HEK293 (cell line): Measurements from ENCODE around the gene HMX1.

Experiments used
- CTCF ChIA-PET: fragments of 350-600 bp; formaldehyde crosslinking; extraction: SDS; loops from one replicate; lab custom pipeline; 2021; ENCODE audit warnings: antibody characterized with exemption; lab: Yijun Ruan, JAX
- POLR2A ChIA-PET: fragments of 300-600 bp; formaldehyde crosslinking; extraction: SDS; loops from one replicate; lab custom pipeline; 2020; ENCODE audit warnings: antibody characterized with exemption, inconsistent platforms; lab: Yijun Ruan, JAX
- H3K27ac ChIP-seq: fragments of 200-500 bp; sonication (Bioruptor generic); 2 replicates; pipeline ENCODE4 v1.5.1; 2014; ENCODE audit warnings: low read depth, low read length, control low read depth, inconsistent platforms; ENCODE audit errors: extremely low read depth
- H3K36me3 ChIP-seq, 2 experiments: fragments of 200-500 bp in 1 of 2; sonication (Bioruptor generic) in 1 of 2; 1 replicate in 1 of 2; 2 replicates in 1 of 2; pipeline ENCODE4 v1.5.1; 2014 to 2017; ENCODE audit warnings: inconsistent platforms in 2 of 2, low read length in 2 of 2; ENCODE audit not compliant: control insufficient read depth in 2 of 2, insufficient read depth in 1 of 2
- H3K4me1 ChIP-seq: fragments of 200-500 bp; sonication (Bioruptor generic); 2 replicates; pipeline ENCODE4 v1.5.1; 2014; ENCODE audit warnings: mild to moderate bottlenecking, low read length, inconsistent platforms; ENCODE audit not compliant: control insufficient read depth, insufficient read depth
- H3K4me3 ChIP-seq: 2 replicates; pipeline ENCODE4 v1.5.1; 2011; ENCODE audit warnings: low read depth, mild to moderate bottlenecking, control low read depth, low read length, moderate library complexity
- H3K9me3 ChIP-seq: fragments of 200-500 bp; sonication (Bioruptor generic); 2 replicates; pipeline ENCODE4 v1.5.1; 2014; ENCODE audit warnings: low read depth, low read length, inconsistent platforms; ENCODE audit not compliant: control insufficient read depth, insufficient read depth
- EGR2 ChIP-seq: fragments of 450-650 bp; formaldehyde crosslinking; IDR thresholded peaks from 2 replicates; pipeline ENCODE4 v1.5.1; 2016; ENCODE audit warnings: low read depth, missing biosample characterization, missing genetic modification characterization
- HOXD13 ChIP-seq: sonication (generic); formaldehyde crosslinking; IDR thresholded peaks from 2 replicates; pipeline ENCODE4 v1.8.0; 2022; ENCODE audit warnings: missing genetic modification reagents, borderline replicate concordance
- IKZF3 ChIP-seq: fragments of 450-650 bp; IDR thresholded peaks from 2 replicates; pipeline ENCODE4 v1.5.0; 2018; ENCODE audit warnings: missing biosample characterization, mild to moderate bottlenecking, missing genetic modification characterization, moderate library complexity
- PATZ1 ChIP-seq: fragments of 450-650 bp; formaldehyde crosslinking; IDR thresholded peaks from 2 replicates; pipeline ENCODE4 v1.5.1; 2016; ENCODE audit warnings: missing biosample characterization, missing genetic modification characterization
- SCRT1 ChIP-seq: fragments of 450-650 bp; formaldehyde crosslinking; IDR thresholded peaks from 2 replicates; pipeline ENCODE4 v1.5.1; 2016; ENCODE audit warnings: missing biosample characterization, missing genetic modification characterization, borderline replicate concordance
- WT1 ChIP-seq: fragments of 450-650 bp; formaldehyde crosslinking; IDR thresholded peaks from 2 replicates; pipeline ENCODE4 v1.5.1; 2016; ENCODE audit warnings: missing biosample characterization, missing genetic modification characterization
- ZBTB21 ChIP-seq: fragments of 450-650 bp; formaldehyde crosslinking; IDR thresholded peaks from 2 replicates; pipeline ENCODE4 v1.5.1; 2017; ENCODE audit warnings: missing biosample characterization, missing genetic modification characterization
- ZBTB26 ChIP-seq: fragments of 450-650 bp; formaldehyde crosslinking; optimal IDR thresholded peaks from 2 replicates; pipeline ENCODE3; 2016; ENCODE audit warnings: missing biosample characterization, mild to moderate bottlenecking, missing genetic modification characterization
- ZNF10 ChIP-seq: fragments of 450-650 bp; formaldehyde crosslinking; IDR thresholded peaks from 2 replicates; pipeline ENCODE4 v1.5.1; 2017; ENCODE audit warnings: missing biosample characterization, missing genetic modification characterization
- ZNF132 ChIP-seq: fragments of 450-650 bp; formaldehyde crosslinking; IDR thresholded peaks from 2 replicates; pipeline ENCODE4 v1.5.1; 2017; ENCODE audit warnings: missing biosample characterization, missing genetic modification characterization, borderline replicate concordance
- ZNF354C ChIP-seq: fragments of 450-650 bp; formaldehyde crosslinking; IDR thresholded peaks from 2 replicates; pipeline ENCODE4 v1.5.1; 2016; ENCODE audit warnings: missing biosample characterization, missing genetic modification characterization, low read depth, borderline replicate concordance
- ZNF366 ChIP-seq: fragments of 450-650 bp; formaldehyde crosslinking; conservative IDR thresholded peaks from 2 replicates; pipeline ENCODE4 v1.5.1; 2016; ENCODE audit warnings: missing biosample characterization, missing genetic modification characterization
- ZNF433 ChIP-seq: fragments of 450-650 bp; formaldehyde crosslinking; IDR thresholded peaks from 2 replicates; pipeline ENCODE4 v1.5.1; 2016; ENCODE audit warnings: missing biosample characterization, missing genetic modification characterization, low read depth
- ZNF501 ChIP-seq: fragments of 450-650 bp; formaldehyde crosslinking; IDR thresholded peaks from 2 replicates; pipeline ENCODE4 v1.5.1; 2016; ENCODE audit warnings: missing biosample characterization, missing genetic modification characterization
- ZNF558 ChIP-seq: fragments of 450-650 bp; formaldehyde crosslinking; IDR thresholded peaks from 2 replicates; pipeline ENCODE4 v1.5.1; 2016; ENCODE audit warnings: missing biosample characterization, missing genetic modification characterization
- ZNF830 ChIP-seq: fragments of 450-650 bp; IDR thresholded peaks from 2 replicates; pipeline ENCODE4 v1.5.0; 2018; ENCODE audit warnings: missing biosample characterization, missing genetic modification characterization, low read depth, mild to moderate bottlenecking, moderate library complexity
- ZSCAN23 ChIP-seq: fragments of 450-650 bp; formaldehyde crosslinking; IDR thresholded peaks from 2 replicates; pipeline ENCODE4 v1.5.1; 2016; ENCODE audit warnings: missing biosample characterization, missing genetic modification characterization
- ZXDB ChIP-seq: fragments of 450-650 bp; formaldehyde crosslinking; IDR thresholded peaks from 2 replicates; pipeline ENCODE4 v1.5.1; 2016; ENCODE audit warnings: missing biosample characterization, missing genetic modification characterization
- TF ChIP-seq, protein P1 (sequence below): fragments of 450-650 bp; formaldehyde crosslinking; IDR thresholded peaks from 2 replicates; pipeline ENCODE4 v1.5.1; 2017; ENCODE audit warnings: missing biosample characterization, mild to moderate bottlenecking, missing genetic modification characterization, moderate library complexity
- TF ChIP-seq, protein P2 (sequence below): fragments of 450-650 bp; formaldehyde crosslinking; IDR thresholded peaks from 2 replicates; pipeline ENCODE4 v1.5.1; 2017; ENCODE audit warnings: missing biosample characterization, missing genetic modification characterization
- TF ChIP-seq, protein P3 (sequence below): fragments of 450-650 bp; formaldehyde crosslinking; IDR thresholded peaks from 2 replicates; pipeline ENCODE4 v1.5.1; 2016; ENCODE audit warnings: missing biosample characterization, missing genetic modification characterization
- TF ChIP-seq, protein P4 (sequence below): fragments of 450-650 bp; IDR thresholded peaks from 2 replicates; pipeline ENCODE4 v1.5.1; 2018; ENCODE audit warnings: missing biosample characterization, missing genetic modification characterization

The HMX1 gene

DNA sequence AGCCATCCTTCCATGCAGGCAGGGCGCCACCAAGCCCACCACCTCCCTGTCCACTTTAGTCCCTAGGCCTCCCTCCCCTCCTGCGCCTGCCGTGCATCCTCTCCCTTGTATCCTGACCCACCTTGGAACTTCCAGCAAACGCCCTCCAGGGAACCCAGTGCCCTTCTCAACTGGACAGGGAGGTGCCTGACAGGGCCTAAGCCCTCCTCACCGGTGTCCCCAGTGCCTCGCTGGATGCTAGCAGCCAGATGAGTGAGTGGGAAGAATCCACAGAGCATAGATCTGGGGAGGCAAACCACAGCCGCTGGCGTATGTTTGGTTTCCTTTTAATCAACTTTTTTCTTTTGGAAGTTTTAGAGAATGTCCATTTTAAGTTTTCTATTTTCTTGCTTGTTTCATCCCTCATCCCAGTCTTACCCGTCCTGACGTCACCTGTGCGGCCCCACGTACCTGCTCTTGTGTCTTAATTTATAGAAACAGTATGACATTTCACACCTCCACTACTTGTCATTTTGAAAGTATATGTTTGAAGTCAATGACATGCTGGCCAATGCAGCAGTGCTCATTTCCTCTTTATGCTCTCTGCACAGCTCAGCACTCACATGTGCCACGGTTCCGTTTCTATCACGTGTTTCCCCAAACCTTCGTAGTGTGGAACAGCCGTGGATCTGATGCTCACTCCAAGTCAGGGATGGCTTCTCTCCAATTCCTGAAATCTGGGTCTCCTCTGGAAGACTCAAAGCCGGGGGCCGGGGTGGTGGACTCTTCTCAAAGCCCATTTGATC lies 3.4 kb upstream of the HMX1 start:
- H3K4me3 ChIP-seq, result no peak overlapping the region
- POLR2A ChIA-PET, result interaction anchor here (0.6 kb wide), 1 partner anchor 21 kb away, joined by 6 read pairs; no protein-coding TSS in a partner anchor
- CTCF ChIA-PET, result no interaction called here

DNA sequence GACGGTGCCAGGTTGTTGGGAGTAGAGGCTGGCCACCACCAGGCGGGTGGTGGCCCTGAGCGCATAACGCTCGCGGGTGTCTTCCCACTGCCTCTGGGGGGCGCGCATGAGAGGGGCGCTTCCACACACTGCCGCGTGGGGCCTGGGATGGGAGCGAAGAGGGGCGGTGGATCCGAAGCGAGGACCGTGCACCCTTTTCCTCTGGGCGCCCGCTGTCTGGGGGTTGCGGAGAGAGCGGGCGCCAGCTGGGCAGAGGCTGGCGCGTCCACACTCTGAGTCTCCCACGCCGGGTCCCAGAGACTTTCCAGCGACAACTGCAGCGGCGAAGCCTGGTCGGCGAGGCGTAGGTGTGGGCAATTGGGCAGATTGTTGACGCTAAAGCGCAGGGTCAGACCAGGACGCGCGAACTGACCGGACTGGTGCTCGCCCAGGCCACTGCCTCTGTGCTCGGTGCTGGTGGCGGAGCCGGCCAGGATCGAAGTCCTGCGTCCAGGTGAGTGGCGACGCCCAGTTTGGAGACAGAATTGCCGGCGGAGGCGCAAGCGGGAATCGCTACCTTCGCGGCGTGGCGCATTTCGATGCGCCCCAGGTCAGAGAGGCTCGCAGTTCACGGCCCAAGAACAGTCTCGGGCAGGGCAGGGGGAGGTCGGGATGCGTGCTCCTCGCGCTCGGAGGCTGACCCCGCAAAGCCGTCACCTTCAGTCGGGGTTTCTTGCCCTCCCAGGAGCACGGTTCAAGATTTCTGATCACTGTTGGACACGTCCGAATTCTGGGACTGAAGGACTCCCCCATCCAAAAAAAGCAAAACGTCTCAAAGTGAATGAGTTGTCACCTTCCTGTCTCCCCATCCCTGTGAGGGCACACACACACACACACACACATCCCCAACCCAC lies 2.6 kb upstream of the HMX1 start:
- peaks cover 0 to 3% of the 10 kb centered on the region in 2 experiments; a peak in 1 of 3 replicates for H3K36me3 ChIP-seq
- ChIA-PET POLR2A (no interaction called here), CTCF (no interaction called here)
- no peaks in the 10 kb centered on the region for H3K9me3 ChIP-seq
- H3K27ac ChIP-seq, result no peak overlapping the region
- no peaks in the 10 kb centered on the region for H3K4me1 ChIP-seq
- H3K4me3 ChIP-seq, result no peak overlapping the region
- TF ChIP-seq EGR2 (tag by site-specific recombination) (no peak), ZXDB (tag by site-specific recombination) (no peak), ZNF558 (tag by site-specific recombination) (no peak), ZNF10 (tag by site-specific recombination) (no peak), ZBTB26 (no peak), ZNF366 (tag by site-specific recombination) (no peak)
- TF ChIP-seq, protein P1, sequence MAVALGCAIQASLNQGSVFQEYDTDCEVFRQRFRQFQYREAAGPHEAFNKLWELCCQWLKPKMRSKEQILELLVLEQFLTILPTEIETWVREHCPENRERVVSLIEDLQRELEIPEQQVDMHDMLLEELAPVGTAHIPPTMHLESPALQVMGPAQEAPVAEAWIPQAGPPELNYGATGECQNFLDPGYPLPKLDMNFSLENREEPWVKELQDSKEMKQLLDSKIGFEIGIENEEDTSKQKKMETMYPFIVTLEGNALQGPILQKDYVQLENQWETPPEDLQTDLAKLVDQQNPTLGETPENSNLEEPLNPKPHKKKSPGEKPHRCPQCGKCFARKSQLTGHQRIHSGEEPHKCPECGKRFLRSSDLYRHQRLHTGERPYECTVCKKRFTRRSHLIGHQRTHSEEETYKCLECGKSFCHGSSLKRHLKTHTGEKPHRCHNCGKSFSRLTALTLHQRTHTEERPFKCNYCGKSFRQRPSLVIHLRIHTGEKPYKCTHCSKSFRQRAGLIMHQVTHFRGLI (tag by site-specific recombination), result no peak
- TF ChIP-seq, protein P2, sequence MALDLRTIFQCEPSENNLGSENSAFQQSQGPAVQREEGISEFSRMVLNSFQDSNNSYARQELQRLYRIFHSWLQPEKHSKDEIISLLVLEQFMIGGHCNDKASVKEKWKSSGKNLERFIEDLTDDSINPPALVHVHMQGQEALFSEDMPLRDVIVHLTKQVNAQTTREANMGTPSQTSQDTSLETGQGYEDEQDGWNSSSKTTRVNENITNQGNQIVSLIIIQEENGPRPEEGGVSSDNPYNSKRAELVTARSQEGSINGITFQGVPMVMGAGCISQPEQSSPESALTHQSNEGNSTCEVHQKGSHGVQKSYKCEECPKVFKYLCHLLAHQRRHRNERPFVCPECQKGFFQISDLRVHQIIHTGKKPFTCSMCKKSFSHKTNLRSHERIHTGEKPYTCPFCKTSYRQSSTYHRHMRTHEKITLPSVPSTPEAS (tag by site-specific recombination), result no peak
- TF ChIP-seq, protein P3, sequence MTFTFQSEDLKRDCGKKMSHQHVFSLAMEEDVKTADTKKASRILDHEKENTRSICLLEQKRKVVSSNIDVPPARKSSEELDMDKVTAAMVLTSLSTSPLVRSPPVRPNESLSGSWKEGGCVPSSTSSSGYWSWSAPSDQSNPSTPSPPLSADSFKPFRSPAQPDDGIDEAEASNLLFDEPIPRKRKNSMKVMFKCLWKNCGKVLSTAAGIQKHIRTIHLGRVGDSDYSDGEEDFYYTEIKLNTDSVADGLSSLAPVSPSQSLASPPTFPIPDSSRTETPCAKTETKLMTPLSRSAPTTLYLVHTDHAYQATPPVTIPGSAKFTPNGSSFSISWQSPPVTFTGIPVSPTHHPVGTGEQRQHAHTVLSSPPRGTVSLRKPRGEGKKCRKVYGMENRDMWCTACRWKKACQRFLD, result no peak

More for the DNA sequence above, 3.4 kb upstream of the HMX1 start:
- TF ChIP-seq SCRT1 (tag by site-specific recombination) (no peak), ZNF830 (tag by site-specific recombination) (no peak), ZNF433 (tag by site-specific recombination) (no peak), ZBTB21 (no peak), HOXD13 (CRISPR knock-in tag) (no peak), ZSCAN23 (no peak), ZNF354C (tag by site-specific recombination) (no peak), ZNF501 (tag by site-specific recombination) (no peak), WT1 (no peak), PATZ1 (tag by site-specific recombination) (no peak), ZBTB26 (no peak), IKZF3 (tag by site-specific recombination) (no peak), ZNF132 (no peak)
- TF ChIP-seq, protein P4, sequence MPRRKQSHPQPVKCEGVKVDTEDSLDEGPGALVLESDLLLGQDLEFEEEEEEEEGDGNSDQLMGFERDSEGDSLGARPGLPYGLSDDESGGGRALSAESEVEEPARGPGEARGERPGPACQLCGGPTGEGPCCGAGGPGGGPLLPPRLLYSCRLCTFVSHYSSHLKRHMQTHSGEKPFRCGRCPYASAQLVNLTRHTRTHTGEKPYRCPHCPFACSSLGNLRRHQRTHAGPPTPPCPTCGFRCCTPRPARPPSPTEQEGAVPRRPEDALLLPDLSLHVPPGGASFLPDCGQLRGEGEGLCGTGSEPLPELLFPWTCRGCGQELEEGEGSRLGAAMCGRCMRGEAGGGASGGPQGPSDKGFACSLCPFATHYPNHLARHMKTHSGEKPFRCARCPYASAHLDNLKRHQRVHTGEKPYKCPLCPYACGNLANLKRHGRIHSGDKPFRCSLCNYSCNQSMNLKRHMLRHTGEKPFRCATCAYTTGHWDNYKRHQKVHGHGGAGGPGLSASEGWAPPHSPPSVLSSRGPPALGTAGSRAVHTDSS (tag by site-specific recombination), result no peak
- no peaks in the 10 kb centered on the region for H3K4me1 ChIP-seq
- no peaks in the 10 kb centered on the region for H3K36me3 ChIP-seq
- no peak overlapping the region for H3K27ac ChIP-seq
- H3K9me3 ChIP-seq, result no peaks in the 10 kb centered on the region
